Measurements from ENCODE around the gene CYB561. TPM values are rescaled to one million over a fixed set of nuclear protein-coding genes. Genes with fewer than 3 reads are reported as not detected.

Gene CYB561
- total and polyA plus RNA-seq, 9 of the 15 experiments (the other 6 are each of a cell fraction or from before 2014, with no cell fraction given): 4.0 to 30.8 (median 17.4) TPM

- TF ChIP-seq ZBTB40 (IDR thresholded peaks at IDR 0.05) (0 out of 2 replicates have a peak, but pooled peaks have one; percentile 32), ZBTB40 (CRISPR knock-in tag; IDR thresholded peaks at IDR 0.05) (no peak), SPI1 (IDR thresholded peaks at IDR 0.05; ENCODE audit: borderline replicate concordance, low read depth, low read length) (no peak), TBP (optimal IDR thresholded peaks at IDR 0.05; ENCODE audit: low read depth, low read length) (peak; percentile 13), ZNF395 (CRISPR knock-in tag; IDR thresholded peaks at IDR 0.05) (peak; percentile 86), HDAC1 (IDR thresholded peaks at IDR 0.05) (0 out of 4 replicates have a peak, but pooled peaks of 1 of the 2 experiments have one; percentile 6), ZNF277 (CRISPR knock-in tag; IDR thresholded peaks at IDR 0.05; ENCODE audit: borderline replicate concordance) (no peak), ILK (tag; IDR thresholded peaks at IDR 0.05; ENCODE audit: borderline replicate concordance, low read depth) (no peak), UBTF (IDR thresholded peaks at IDR 0.05; ENCODE audit: borderline replicate concordance in 1 of 2, low read depth in 2 of 2, low read length in 2 of 2) (0 out of 4 replicates have a peak, but pooled peaks of 1 of the 2 experiments have one; percentile 37), ZNF165 (CRISPR knock-in tag; IDR thresholded peaks at IDR 0.05; ENCODE audit: borderline replicate concordance) (0 out of 2 replicates have a peak, but pooled peaks have one; percentile 13), U2AF2 (optimal IDR thresholded peaks at IDR 0.05; ENCODE audit: low read depth, low read length) (no peak), ZNF766 (CRISPR knock-in tag; conservative IDR thresholded peaks at IDR 0.05) (0 out of 2 replicates have a peak, but pooled peaks have one; percentile 46)
Measured at GRCh38 chr17:63447471-63448009, 1.4 kb upstream of the CYB561 start (continued).
